ENCODE results near the gene RALGAPA2.

Gene RALGAPA2

DNA sequence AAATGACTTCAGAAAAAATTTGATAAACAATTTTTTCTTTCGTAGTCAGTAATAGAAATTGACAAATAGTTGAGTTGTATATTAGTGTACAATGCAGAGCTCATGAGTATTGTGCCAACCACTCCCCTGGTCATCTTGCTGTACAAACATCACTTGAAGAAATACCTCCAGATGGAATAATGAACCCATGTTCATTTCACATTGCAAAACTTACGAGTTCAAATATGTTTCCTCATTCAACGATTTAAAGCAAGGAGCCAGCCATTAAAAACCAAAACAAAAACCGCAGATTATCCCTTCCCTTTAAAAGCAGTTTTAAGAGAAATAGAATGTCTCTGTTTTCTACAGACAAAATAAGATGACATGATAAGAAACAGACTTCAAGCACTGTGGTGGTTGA lies 62.5 kb downstream of the RALGAPA2 start:
- POLR2A ChIA-PET: no interaction called here
- CTCF ChIA-PET: no interaction called here
- TF ChIP-seq, protein P1, sequence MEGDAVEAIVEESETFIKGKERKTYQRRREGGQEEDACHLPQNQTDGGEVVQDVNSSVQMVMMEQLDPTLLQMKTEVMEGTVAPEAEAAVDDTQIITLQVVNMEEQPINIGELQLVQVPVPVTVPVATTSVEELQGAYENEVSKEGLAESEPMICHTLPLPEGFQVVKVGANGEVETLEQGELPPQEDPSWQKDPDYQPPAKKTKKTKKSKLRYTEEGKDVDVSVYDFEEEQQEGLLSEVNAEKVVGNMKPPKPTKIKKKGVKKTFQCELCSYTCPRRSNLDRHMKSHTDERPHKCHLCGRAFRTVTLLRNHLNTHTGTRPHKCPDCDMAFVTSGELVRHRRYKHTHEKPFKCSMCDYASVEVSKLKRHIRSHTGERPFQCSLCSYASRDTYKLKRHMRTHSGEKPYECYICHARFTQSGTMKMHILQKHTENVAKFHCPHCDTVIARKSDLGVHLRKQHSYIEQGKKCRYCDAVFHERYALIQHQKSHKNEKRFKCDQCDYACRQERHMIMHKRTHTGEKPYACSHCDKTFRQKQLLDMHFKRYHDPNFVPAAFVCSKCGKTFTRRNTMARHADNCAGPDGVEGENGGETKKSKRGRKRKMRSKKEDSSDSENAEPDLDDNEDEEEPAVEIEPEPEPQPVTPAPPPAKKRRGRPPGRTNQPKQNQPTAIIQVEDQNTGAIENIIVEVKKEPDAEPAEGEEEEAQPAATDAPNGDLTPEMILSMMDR (IDR thresholded peaks at IDR 0.05; ENCODE audit: insufficient read depth, low read length, missing control alignments): no peak
- H3K4me3 ChIP-seq (ENCODE audit: low read depth, low read length): no peak overlapping the region
- no peak for DNase-seq (ENCODE audit: low read depth, low spot score)

DNA sequence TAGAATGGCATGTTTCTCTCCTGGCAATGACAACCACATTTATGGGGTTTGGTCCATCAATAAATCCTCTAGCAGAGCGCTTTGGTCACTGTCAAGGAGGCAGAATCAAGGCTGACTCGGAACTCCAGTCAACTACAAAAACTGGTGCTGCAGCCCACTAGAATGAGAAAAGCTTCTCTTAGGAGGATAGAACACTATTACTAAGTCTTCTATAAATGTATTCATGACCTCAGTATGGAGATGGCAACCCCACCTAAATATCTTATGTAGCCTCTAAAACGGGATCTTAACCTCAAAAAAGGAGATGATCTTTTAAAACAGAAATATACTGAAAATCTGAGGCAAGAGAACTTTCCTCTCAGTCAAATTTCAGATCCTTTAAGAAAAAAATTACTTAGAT lies 68.5 kb downstream of the RALGAPA2 start:
- no peak overlapping the region for H3K4me3 ChIP-seq (ENCODE audit: low read depth, low read length)
- TF ChIP-seq, protein P1 (IDR thresholded peaks at IDR 0.05; ENCODE audit: insufficient read depth, low read length, missing control alignments): no peak
- no peak for DNase-seq (ENCODE audit: low read depth, low spot score)
- POLR2A ChIA-PET: no interaction called here
- CTCF ChIA-PET: no interaction called here

DNA sequence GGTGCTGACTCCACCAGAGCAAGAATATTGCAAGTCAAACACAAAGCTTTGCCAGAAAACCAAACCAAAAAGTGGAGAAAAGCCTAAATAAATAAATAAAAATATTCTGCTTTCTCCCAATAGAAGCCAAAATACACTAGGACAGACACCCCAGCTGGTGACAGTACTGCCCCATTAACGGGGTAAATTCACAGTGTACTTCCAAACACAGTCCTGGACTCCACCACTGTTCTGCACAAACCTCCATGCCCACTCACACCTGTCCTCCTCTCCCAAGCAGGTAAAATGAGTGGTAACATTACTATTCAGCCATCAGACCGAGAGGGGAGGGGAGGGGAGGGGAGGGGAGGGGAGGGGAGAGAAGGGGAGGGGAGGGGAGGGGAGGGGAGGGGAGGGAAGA lies 70.7 kb downstream of the RALGAPA2 start:
- POLR2A ChIA-PET: no interaction called here
- no peak overlapping the region for H3K4me3 ChIP-seq (ENCODE audit: low read depth, low read length)
- CTCF ChIA-PET: no interaction called here
- TF ChIP-seq, protein P1 (IDR thresholded peaks at IDR 0.05; ENCODE audit: insufficient read depth, low read length, missing control alignments): no peak
- DNase-seq (ENCODE audit: low read depth, low spot score): no peak

DNA sequence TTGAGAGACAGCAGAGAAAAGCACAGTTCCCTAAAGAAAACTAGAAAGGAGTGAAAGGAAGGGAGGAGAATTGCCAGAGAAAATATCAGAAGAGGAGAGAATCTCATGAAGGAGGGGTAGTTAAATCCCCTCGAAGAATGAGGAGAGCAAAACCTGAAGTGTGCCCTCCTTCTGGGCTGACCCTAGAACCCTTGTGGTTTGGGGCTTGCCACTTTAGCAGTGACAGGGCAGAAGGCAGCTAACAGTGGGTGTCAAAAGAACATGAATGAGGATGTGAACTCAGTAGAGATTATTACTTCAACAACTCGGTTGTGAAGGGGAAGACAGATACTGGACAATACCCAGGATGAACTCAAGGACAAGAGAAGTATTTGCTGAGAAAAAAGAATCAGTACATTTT lies 73.6 kb downstream of the RALGAPA2 start:
- TF ChIP-seq, protein P1 (IDR thresholded peaks at IDR 0.05; ENCODE audit: insufficient read depth, low read length, missing control alignments): no peak
- ChIA-PET CTCF (no interaction called here), POLR2A (no interaction called here)
- DNase-seq (ENCODE audit: low read depth, low spot score): no peak
- no peak overlapping the region for H3K4me3 ChIP-seq (ENCODE audit: low read depth, low read length)

DNA sequence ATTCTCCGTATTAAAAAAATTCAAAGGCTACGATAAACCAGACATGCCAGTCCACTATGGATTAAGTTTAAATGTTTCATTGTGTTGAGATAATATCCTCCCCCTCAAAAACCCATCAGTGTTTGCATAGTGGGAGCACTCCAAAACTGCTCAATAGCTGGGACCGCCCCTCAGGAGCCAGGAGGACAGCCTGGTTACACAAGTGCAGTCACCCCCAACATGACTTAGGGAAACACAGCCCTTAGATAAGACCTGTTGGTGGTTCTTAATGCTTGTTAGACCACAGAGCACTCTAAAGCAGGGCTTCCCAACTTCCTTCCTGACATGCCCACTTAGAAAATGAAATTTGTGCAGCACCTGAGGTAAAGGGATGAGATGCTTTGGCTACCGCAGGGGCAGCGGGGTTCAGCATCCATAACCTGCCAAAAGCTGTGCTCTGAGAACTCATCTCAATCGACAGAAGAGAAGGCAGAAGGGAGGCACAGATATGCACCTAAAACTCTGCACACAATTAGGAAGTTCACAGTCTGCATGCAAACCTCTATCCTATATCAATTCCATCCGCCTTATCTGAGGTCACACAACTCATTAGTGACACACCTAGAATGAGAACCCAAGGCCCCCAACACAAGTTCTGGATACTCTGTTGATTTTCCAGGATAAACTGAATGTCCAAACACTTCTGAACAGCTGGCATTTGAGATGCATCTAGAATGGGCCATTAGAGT lies 74.3 kb downstream of the RALGAPA2 start:
- ChIA-PET CTCF (interaction anchor here (1.1 kb wide), 1 partner anchor 44 kb away, joined by 3 read pairs; no protein-coding TSS in a partner anchor), POLR2A (no interaction called here)
- DNase-seq (ENCODE audit: low read depth, low spot score): no peak
- TF ChIP-seq, protein P1 (IDR thresholded peaks at IDR 0.05; ENCODE audit: insufficient read depth, low read length, missing control alignments): no peak
- no peak overlapping the region for H3K4me3 ChIP-seq (ENCODE audit: low read depth, low read length)

DNA sequence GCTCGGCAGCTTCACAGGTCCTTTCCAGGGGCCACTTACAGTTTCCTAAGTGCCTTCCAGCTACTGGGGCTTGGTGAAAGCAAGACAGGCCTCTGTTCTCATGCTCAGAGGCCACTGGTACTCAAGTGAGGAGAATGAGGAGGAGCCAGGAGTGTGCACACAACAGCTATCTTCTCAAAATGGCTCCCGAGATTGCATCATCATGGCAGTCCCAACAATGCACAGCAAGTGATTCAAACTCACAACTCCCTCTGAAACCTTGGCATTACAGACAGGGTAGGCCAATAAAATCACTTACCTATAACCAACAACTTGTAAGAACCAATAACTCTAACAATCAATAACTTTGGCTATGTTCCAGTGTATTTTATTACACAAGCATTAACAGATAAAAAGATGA lies 77.4 kb downstream of the RALGAPA2 start:
- TF ChIP-seq, protein P1 (IDR thresholded peaks at IDR 0.05; ENCODE audit: insufficient read depth, low read length, missing control alignments): no peak
- H3K4me3 ChIP-seq (ENCODE audit: low read depth, low read length): no peak overlapping the region
- DNase-seq (ENCODE audit: low read depth, low spot score): no peak
- POLR2A ChIA-PET: no interaction called here
- CTCF ChIA-PET: no interaction called here

All from AG04449 (cell line).